Stimulated activated CD4-positive, alpha-beta T cell treated with anti-CD3 and anti-CD28 coated beads, Interleukin-15, amount 100 ng/mL, for 1 hour (primary cell): Measurements from ENCODE around the gene ZBTB17.
"Not testable (repeated sequence)": the region's sequence is repeated elsewhere in the genome, so short reads cannot be mapped to it uniquely, and the experiment has no call there.

ENCODE experiments used
- DNase-seq, 2 donors: peaks; one replicate each; pipeline ENCODE4 v3.0.0-alpha.2; 2020; ENCODE audit warnings: low read depth in 1 of 2, low spot score in 1 of 2

Gene ZBTB17

DNA sequence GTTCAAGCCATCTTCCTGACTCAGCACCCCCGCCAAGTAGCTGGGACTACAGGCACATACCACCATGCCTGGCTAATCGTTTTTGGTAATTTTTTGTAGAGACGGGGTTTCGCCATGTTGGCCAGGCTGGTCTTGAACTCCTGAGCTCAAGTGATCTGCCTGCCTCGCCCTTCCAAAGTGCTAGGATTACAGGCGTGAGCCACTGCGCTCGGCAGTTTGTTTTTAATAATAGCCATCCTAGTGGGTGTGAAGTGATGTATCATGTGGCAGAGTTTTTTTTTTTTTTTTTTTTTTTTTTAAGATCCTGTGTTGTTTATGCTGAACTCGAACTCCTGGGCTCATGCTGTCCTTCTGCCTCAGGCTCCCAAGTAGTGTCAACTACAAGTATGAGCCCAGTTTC, 76.6 kb downstream of the ZBTB17 start:
- DNase-seq = no peak

DNA sequence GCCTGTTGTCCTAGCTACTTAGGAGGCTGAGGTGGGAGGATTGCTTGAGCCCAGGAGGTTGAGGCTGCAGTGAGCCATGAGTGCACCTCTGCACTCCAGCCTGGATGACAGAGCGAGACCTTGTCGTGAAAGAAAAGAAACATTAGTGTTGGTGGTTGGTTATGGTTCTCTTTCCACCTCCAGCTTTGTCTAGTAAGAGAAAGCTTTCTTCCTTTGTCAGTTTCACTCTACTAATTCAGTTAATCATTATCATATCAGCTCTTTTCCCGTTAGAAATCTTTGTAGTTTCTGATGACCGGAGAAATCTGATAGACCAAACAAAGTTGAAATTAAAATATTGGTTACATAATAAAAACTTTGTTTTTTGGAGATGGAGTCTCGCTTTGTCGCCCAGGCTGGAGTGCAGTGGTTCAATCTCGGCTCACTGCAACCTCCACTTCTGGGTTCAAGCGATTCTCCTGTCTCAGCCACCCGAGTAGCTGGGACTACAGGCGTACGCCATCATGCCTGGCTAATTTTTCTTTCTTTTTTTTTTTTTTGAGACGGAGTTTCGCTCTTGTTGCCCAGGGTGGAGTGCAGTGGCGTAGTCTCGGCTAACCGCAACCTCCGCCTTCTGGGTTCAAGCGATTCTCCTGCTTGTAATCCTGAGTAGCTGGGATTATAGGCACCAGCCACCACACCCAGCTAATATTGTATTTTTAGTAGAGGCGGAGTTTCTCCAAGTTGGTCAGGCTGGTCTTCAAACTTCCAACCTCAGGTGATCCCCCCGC, 78.9 kb downstream of the ZBTB17 start:
- DNase-seq = not testable (repeated sequence)

DNA sequence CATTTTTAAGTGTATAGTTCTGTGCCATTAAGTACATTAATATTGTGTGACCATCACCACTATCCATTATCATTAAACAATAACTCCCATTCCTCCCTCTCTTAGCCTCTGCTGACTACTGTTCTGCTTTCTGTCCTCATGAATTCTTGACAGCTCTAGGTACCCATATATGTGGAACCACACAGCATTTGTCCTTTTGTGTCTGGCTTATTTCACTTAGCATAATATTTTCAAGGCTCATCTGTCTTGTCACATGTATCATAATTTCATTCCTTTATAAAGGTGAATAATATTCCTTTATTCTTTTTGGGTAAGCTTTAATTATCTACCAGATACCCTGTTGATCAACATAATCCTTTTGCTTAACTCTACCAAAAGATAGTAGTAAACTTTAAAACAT, 80.7 kb downstream of the ZBTB17 start:
- no peak for DNase-seq

GRCh38 chr1:15892857-15893599, 82.9 kb downstream of the ZBTB17 start:
- DNase-seq = not testable (repeated sequence)
